GM19043 (cell line): ENCODE data around the gene TEX14.
"Not testable (repeated sequence)": the region's sequence is repeated elsewhere in the genome, so short reads cannot be mapped to it uniquely, and the experiment has no call there.

ENCODE experiments used
- ATAC-seq: cut with Tn5 transposase; IDR thresholded peaks from one replicate; pipeline ENCODE4 v1.9.1; 2021; ENCODE audit warnings: low read depth; ENCODE audit not compliant: unreplicated experiment

Gene TEX14

DNA sequence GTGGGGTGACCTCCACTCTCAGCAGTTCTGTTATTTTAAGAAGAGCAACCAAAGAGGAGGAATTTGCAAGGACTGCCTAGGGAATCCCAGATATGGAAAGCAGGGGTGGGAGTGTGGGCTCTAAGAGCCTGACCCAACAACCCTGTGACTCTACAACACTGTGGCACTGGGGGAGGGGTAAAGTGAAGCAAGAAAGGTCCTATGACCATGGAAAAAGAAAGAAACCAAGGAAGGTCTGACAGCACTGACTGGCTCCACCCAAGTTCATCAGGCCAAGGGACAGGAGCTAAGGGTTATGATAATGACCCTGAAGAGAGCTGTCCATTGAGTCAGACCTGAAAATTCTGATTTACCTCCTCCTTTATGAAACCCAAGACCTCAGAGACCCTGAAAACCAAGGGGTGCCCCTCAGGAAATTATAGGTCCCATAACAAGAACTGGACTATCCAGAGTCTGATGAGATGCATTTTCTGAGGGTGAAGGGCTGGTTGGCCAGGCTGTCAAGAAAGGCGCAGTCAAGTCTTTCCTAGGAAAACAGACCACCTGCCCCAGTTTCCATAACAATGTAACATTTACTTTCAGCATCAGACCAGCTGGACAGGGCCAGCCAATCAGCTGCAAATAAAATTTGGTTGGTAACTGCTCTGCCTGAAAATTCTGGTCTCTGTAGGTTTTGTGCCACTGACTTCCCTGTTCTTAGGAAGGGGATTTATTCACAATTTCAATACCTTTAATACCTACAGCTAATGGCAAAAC is 123.6 kb downstream of the TEX14 start:
- no peak for ATAC-seq

DNA sequence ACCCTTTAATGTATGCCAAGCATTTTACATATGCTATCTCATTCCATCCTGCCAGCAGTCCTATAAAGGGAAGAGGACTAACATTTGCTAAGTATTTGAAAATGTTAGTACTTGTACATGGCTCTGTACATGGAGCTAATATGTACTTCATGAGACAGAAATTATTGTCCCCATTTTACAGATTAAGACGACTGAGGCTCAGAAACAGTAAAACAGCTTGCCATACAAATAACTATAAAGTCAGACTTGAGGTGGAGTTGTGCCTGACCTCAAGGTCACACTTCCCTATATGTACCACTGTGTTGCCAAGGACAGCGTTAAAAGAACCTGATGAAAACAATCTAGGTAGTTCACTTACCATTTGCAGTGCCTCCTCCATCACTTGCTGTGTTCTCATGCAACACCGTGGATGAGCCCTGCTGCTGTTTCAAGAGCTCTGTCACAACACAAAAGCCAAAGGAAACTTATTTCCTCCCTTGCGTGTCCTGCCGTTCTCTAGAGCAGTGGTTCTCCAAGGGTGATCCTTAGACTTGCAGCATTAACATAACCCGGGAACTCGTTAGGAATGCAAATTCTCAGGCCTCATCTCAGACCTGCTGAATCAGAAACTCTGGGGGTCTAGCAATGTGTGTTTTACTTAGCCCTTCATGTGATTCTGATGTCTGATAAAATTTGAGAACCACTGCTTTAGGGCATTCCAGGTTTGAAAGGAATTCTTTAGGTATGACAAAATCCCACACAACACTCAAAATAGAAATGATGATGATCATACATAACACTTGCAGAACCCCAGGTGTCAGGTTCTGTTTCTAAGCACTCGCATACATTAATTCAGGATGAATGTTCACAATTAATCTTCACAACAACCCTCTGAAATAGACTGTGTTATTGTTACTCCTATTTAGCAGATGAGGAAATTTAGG is 126.2 kb downstream of the TEX14 start:
- ATAC-seq: no peak

DNA sequence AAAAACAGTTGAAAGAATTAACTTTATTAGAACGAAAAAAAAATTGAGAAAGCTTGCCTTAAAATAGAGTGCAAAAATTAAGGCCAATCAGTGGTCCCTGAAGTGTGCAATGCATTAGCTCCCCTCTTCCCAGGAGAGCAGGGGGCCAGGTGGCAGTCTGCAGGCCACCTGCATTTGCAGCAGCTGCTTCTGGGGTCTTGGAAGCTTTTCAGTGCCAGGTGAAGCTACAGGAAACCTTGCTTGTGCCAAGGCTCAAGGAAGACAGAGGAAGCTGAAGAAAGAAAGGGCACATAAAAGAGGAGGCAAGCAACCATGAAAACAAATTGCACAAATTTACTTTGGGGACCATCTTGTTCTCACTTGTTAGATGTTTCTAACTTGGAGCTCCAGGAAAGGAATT is 126.9 kb downstream of the TEX14 start:
- no peak for ATAC-seq

DNA sequence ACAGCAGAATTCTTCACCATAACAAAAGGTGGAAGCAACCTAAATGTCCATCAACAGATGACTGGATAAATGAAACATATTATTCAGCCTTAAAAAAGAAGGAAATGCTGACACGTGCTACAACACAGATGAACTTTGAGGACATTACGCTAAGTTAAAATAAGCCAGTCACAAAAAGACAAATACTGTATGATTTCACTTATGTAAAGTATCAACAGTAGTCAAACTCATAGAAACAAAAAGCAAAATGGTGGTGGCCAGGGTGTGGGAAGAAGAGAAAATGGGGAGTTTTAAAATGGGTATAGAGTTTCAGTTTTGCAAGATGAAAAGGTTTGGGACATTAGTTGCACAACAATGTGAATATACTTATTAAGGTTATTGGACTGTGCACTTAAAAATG is 127.6 kb downstream of the TEX14 start:
- no peak for ATAC-seq

DNA sequence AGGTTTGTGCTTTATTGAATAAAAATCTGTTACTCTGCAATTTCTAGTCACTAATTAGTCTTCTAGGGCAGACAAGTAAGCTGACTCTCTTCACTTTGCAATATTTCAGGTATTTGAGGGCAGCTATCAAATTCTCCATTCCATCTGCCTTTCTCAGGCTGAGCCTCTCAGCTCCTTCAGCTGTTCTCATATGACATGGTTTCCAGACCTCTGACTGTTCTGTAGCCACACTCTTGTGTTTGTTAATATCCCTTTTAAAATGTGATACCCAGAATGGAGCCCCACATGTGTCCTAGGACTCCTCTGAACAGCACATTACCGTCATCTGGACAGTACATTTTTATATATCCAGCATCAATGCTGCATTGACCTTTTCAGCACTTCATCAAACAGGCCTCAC is 131.3 kb downstream of the TEX14 start:
- no peak for ATAC-seq

DNA sequence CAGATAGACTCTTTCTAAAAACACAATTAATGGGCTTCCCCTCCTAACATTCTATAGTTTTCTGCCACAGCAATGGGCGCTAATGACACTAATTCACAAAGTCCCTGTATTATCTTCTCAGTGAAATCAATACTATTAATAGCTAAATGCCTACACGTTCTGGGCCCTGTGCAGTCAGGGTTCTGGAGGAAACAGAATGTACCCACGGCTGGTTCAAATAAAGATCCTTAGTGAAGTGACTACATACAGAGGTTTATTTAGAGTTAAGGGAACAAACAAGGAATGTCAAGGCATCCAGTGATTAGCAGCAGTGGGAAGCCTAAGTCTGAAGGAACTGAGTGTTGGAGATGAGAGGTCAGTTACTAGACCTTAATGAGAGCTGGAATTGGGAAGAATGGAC is 133.9 kb downstream of the TEX14 start:
- ATAC-seq: no peak

DNA sequence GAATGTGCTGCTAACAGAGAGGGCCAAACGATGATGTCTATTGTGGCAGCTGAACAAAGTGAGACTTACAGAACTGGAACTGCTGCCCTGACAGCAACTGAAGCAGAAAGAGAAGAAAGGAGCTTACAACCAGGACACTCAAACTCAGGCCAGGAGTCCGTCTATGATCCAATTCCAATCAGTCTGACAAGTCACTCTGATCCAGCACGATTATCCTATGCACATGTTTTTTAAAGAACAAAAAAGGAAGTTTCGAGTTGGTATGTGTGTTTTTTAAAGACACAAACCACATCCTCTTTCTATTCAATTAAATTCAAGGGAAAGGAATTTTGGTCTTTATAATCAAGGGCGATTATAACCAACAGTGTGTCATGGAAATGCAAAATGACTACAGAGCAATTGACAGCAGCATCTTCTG is 135.0 kb downstream of the TEX14 start:
- no peak for ATAC-seq

DNA sequence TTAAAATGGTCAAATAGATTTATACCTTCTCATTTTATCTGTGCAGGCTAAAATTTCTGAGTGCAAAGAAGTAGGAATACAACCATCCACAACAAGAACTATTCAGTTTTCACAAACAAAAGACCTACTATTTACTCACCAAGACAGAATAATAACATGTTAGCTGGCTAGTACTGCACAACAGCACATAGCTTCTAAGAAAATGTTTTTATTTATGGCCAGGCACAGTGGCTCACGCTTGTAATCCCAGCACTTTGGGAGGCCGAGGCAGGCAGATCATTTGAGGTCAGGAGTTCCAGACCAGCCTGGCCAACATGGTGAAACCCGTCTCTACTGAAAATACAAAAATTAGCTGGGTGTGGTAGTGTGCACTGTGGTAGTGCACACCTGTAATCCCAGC is 136.7 kb downstream of the TEX14 start:
- ATAC-seq: not testable (repeated sequence)

DNA sequence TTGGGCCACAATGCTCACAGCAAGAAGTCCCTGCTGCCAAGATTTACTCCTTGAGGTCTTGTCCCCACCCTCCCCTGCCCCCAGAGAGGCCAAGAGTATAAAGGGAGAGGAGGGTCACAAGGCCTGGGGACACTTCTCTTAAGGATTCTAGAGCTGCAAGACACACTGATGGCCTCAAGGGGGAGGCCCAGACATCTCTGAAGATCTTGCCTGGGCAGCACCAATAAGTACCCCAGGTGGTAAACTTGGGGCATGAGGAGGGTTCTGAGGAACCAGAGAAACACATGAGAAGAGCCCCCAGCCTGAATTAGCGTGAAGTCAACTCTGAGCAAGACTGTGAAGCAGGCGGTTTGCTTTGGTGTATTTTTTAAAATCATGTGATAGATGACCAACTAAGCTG is 150.6 kb downstream of the TEX14 start:
- ATAC-seq: no peak

DNA sequence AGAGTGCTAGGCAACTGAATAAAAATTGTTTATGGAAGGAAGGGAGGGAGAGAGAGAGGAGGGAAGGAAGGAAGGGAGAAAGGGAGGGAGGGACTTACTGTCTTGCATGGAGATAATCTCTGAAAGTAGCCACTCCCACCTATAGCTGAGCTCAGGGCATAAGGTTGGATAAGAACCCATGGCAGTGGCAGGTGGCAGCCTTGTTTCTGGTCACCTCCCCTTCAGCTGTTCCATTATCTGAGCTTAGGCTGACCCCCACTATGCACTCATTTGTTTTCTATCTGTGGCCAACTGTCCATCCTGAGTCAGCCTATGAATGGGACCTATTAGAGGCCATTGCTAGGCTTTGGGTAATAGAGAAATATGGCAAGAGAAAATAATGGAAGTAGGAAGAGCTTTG is 152.1 kb downstream of the TEX14 start:
- ATAC-seq: no peak

DNA sequence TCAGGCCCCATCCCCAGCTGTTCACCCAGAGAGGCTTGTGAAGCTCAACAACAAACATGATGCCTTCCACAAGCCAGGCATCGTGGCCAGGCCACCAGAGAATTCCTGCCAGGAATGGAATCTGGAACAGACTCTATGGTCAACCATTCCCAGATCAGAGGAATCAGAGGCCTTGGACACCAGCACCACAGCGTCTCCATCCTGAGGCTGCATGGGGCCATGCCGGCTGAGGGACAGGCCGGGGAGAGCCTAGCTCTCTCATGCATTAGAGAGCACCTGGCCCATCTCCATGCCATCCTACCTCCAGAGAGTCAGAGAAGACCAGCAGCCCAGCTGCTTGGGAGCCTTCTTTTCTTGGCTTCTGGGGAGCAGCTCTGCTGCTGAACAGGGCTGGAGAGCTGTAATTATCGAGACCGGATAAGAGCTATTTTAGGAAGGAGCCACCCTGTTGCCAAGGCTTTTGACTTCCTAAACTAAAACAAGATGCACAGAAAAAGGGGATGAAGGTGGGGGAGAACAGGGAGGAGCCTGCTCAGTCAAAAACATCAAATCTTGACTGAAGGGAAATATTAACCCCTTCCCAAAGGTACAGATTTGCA is 152.9 kb downstream of the TEX14 start:
- ATAC-seq: no peak

DNA sequence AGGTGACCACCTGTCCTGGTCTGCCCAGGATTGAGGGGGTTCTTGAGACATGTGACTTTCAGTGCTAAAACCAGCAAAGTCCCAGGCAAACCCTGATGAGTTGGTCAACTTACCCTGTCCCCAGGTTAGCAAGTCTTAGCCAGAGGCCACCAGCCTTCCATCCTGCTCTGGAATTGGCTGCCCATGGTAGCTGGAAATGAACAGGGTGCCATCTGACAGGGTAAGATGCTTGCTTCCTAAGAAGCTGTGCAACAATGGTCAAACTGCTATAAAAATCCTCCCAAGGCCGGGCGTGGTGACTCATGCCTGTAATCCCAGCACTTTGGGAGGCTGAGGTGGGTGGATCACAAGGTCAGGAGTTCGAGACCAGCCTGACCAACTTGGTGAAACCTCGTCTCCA is 154.6 kb downstream of the TEX14 start:
- no peak for ATAC-seq

DNA sequence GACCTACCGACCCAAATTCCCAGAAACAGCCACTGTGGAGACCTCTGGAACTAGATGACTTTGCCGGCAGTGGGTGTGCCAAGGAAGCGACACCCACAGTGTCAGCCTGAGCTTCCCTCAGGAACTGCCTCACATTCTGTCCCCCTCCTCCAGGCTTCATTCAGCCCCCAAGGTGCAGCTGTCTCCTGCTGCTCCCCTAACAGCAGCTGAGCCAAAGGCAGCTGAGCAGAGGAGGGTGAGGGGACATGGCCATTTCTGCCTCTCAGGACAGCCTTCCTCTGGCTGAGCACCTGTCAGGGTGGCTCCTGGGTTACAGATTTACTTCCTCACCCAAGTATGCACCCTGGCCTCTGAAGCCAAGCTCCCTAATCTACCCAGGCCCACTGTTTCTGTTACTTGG is 155.3 kb downstream of the TEX14 start:
- ATAC-seq: no peak

DNA sequence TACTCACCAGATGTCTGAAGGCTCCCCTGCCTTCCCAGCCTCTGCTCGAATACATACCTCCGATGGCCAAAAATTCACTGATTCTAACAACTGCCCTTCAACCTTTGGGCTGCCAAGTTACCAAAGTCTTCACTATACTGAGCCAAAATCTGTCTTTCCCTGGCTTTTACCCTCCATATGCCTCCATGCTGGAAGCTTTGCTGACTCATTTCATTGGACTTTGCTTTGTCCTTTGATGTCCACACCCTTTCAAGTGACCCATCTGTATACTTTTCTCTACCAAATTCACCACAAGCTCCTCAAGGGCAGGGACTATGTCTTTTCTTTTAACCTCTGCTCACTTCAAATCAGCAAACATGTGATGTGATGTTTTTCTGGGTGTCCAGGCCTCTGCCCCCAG is 156.4 kb downstream of the TEX14 start:
- no peak for ATAC-seq

DNA sequence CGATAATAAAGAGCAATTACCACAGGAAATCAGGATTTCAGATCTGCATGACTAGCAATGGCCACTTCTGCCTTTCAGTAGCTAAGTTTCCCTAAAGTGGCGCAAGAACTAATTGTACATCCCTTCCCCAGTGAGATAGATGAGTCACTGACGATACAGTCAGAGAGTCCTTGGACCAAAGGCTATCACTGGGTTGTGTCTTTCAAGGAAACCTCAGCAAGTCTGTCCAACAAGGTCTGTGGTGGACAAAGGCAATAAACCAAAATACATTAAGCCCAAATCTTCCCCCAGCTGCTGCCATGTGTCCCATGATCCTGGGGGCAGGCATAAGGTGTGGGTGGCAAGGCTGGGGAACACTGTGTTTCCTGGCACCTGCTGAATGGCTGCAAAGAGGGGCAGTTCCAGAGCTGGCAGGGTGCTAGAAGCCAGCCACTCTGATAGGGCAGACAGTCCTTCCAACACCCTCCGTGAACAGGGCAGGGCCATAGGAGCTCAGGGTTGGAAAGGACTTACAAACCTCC is 156.9 kb downstream of the TEX14 start:
- ATAC-seq: no peak

DNA sequence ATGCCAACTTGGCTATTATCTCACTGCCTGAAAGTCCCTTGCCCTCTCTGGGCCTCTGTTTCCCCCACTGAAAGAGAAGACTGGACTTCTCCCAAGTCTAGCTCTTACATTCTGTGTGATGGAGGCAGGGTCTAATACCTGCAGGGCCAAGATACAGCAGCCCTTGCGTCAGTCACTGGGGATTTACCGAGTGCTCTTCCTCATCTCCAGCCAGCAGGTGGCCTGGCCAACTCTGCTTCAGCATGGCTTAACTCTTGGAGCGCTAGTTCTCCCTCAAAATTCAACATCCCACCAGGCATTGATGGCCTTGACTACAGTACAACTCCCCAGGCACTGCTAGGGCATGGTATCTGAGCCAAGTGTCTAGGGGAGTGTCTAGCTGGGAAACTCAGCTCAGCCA is 157.5 kb downstream of the TEX14 start:
- no peak for ATAC-seq

DNA sequence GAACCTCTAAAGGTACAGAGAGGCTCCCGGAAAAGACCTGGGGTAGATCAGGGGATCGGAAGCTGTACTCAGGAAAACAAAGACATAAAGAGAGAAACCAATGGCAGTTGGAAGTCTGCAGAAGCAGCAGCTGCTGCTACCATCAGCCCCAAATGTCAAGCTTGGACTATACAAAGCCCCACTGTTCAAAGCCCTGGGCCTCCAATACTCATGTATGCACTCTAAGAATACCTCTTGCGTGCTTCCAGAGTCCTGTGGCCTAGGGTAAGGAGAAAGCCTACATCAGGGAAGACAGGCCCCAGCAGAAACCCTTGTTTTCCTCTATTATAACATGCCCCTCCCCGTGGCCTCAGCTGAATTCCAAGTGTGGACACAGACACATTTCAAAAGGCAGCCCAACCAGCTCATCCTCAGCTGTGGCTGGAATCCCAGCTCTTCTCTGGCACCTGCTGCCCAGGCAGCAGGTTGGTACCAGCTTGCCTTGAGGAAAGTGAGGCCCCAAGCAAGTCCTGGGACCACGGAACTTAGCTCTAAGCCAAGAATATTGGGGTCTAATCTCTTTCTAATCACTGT is 158.1 kb downstream of the TEX14 start:
- ATAC-seq: no peak

DNA sequence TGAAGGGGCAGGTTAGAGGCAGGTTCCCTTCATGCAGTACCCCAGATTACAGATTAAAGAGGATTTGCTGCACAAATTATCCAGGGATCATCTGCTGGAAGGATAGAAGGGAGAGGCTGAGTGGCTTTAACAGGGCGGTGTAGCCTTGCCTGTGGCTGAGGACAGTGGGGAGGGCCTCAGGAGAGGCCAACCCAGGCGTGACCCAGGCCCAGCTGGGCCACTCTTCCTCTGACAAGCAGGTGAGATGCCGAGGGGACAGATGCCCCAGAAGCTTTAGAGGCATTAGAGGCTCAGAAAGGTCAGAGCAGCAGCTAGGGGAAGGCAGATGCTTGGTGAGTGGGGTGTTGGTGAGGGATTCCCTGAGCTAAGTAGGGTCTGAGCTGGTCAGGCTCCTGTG is 159.3 kb downstream of the TEX14 start:
- no peak for ATAC-seq

DNA sequence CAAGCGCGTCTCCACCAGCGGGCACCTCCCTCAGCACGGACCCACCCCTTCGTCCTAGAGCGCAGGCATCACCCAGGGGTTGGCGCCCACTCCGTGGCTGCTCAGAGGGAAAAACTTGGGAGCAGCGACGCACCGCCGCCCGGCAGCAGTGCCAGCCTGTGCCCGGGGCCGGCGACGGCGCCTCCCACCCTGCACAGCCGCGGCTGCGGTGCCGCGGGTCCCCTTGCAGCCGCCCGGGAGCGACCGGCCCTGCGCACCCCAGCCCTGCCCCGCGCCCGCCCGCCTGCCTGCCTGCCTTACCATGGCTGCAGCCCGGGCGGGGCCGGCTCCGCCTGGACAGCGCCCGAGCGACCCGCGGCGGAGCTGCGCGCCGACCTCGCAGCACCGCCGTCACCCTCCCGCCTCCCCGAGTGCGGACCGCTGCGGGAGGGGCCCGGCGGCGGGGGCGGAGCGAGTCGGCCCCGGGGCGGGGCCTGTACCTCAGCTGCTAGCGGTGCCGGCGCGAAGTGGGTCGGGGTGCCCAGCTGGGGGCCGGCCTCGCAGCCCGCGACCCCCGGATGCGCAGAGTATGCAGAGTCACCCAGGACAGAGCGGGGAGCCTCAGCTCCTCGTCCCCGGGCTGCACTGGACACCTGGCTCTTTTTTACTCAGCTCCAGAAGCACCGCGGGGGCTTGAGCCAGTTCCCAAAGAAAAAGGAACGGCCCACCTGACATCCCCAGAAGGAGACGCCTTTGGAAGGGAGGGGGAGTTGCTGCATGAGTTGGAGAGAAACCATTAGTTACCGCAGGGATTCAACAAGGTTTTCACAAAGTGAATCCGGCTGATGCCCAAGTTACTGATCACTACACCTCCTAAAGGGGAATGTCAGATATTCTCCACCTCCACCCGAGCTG is 159.9 kb downstream of the TEX14 start:
- no peak for ATAC-seq

DNA sequence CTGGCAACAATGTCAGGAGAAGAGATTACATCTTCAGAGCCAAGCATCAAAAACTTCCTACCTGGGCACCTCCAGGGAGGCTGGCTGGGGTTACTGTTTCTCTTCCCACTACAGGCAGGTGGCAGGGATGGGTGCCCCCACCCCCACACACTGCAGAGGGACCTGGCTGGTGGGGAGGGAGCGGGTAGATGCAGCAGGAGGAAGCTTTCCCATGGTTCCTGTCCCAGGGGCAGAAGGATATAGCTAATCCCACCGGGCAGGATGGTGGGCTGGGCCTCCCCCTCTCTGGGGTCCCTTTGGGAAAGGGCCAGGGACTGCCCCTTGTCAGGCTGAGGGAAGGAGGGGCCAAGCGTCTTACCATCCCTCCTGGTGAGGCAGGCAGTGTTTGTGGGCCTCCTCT is 160.7 kb downstream of the TEX14 start:
- ATAC-seq: no peak
